D721Med (cell line): ENCODE measurements around the gene SLC44A5.

Experiments used
- DNase-seq: peaks from one replicate; pipeline ENCODE4 v3.0.0; 2011; ENCODE audit warnings: low spot score; ENCODE audit not compliant: insufficient read length
- FAIRE-seq: peaks from 2 replicates; lab custom pipeline; 2011; peaks lifted over from hg19 to GRCh38; lab: Jason Lieb, UNC
- CTCF ChIP-seq: IDR thresholded peaks from 2 replicates; pipeline ENCODE4 v1.5.1; 2012; ENCODE audit warnings: mild to moderate bottlenecking, control low read depth; ENCODE audit not compliant: insufficient read depth; ENCODE audit errors: missing control alignments

The SLC44A5 gene

GRCh38 chr1:75630998-75631397 is 20.1 kb upstream of the SLC44A5 start:
- FAIRE-seq, result no peak
- no peak for TF ChIP-seq CTCF

GRCh38 chr1:75630004-75630594 is 19.2 kb upstream of the SLC44A5 start:
- DNase-seq (no peak), FAIRE-seq (no peak)
- TF ChIP-seq CTCF, result no peak

More at GRCh38 chr1:75630998-75631397, 20.1 kb upstream of the SLC44A5 start:
- DNase-seq, result no peak

- FAIRE-seq (no peak), DNase-seq (no peak)
- no peak for TF ChIP-seq CTCF
Measured at GRCh38 chr1:75625795-75626194, 14.9 kb upstream of the SLC44A5 start.

GRCh38 chr1:75618382-75618781 is 7.5 kb upstream of the SLC44A5 start:
- FAIRE-seq (no peak), DNase-seq (no peak)
- no peak for TF ChIP-seq CTCF

GRCh38 chr1:75616436-75617433 is 5.8 kb upstream of the SLC44A5 start:
- DNase-seq (no peak), FAIRE-seq (no peak)
- TF ChIP-seq CTCF, result no peak

- TF ChIP-seq CTCF, result no peak
- FAIRE-seq, result no peak
- no peak for DNase-seq
Measured at GRCh38 chr1:75615613-75616435, 4.9 kb upstream of the SLC44A5 start.
